ENCODE measurements around the gene GDF10.

DNA sequence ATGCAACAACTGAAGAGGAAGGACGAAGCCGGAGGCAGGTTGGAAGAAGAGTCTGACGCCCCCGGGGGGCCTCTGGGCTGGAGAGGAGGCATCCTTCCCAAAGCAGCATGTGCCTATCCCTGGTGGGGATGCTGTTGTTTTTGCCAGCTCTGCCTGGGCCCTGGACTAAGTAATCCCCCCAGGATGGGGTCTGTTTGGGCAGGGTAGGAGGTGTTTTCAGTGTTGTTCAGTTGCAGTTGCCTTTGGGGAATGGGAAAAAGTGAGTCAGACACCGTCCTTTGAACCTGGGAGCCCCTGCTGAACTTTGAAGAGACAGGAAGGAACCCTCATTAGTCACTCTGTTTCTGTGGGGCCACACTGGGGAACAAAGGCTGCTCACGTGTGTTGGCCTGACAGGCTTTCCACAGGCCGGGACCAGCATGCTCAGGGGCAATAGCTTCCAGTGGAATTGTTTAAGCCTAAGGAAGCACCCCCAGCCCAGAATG, 35.2 kb upstream of the GDF10 start:
- TF ChIP-seq, protein P1, sequence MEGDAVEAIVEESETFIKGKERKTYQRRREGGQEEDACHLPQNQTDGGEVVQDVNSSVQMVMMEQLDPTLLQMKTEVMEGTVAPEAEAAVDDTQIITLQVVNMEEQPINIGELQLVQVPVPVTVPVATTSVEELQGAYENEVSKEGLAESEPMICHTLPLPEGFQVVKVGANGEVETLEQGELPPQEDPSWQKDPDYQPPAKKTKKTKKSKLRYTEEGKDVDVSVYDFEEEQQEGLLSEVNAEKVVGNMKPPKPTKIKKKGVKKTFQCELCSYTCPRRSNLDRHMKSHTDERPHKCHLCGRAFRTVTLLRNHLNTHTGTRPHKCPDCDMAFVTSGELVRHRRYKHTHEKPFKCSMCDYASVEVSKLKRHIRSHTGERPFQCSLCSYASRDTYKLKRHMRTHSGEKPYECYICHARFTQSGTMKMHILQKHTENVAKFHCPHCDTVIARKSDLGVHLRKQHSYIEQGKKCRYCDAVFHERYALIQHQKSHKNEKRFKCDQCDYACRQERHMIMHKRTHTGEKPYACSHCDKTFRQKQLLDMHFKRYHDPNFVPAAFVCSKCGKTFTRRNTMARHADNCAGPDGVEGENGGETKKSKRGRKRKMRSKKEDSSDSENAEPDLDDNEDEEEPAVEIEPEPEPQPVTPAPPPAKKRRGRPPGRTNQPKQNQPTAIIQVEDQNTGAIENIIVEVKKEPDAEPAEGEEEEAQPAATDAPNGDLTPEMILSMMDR (optimal IDR thresholded peaks at IDR 0.05 in 1 of 3, IDR thresholded peaks at IDR 0.05 in 1 of 3, conservative IDR thresholded peaks at IDR 0.05 in 1 of 3; ENCODE audit: extremely low read depth in 1 of 3, insufficient read depth in 2 of 3, low read length in 3 of 3) = no peak
- TF ChIP-seq EZH2 (IDR thresholded peaks at IDR 0.05; ENCODE audit: low read length) = no peak

Measured in keratinocyte (primary cell).